Suprapubic skin (tissue), 4 donors: ENCODE measurements around the gene SAMD14.

ENCODE experiments used
- CTCF ChIP-seq, 2 donors: fragments of 200-600 bp in 1 of 2; fragments of 450-650 bp in 1 of 2; sonication (generic) in 1 of 2; IDR thresholded peaks; one replicate each; pipeline ENCODE4 v1.5.1; 2016 to 2019; ENCODE audit warnings: antibody characterized with exemption in 2 of 2, mild to moderate bottlenecking in 1 of 2, moderate library complexity in 1 of 2
- EP300 ChIP-seq: sonication (generic); formaldehyde crosslinking; IDR thresholded peaks from one replicate; pipeline ENCODE4 v1.6.1; 2017; ENCODE audit warnings: antibody characterized with exemption
- POLR2A ChIP-seq, 2 donors: fragments of 450-650 bp; IDR thresholded peaks; one replicate each; pipeline ENCODE4 v1.6.1; 2017; ENCODE audit warnings: antibody characterized with exemption in 2 of 2, mild to moderate bottlenecking in 2 of 2, moderate library complexity in 2 of 2
- POLR2AphosphoS5 ChIP-seq, 3 donors: sonication (generic); formaldehyde crosslinking; IDR thresholded peaks; one replicate each; pipeline ENCODE4 v1.6.1; 2017; ENCODE audit warnings: antibody characterized with exemption in 3 of 3

- TF ChIP-seq CTCF (IDR thresholded peaks at IDR 0.05) (no peak), POLR2A (IDR thresholded peaks at IDR 0.05) (no peak), EP300 (no peak), POLR2AphosphoS5 (IDR thresholded peaks at IDR 0.05) (no peak)
Observed at GRCh38 chr17:50075446-50076032, 54.4 kb downstream of the SAMD14 start.
